H1 (cell line): ENCODE data around the gene ACOT6. TPM values are rescaled to one million over a fixed set of nuclear protein-coding genes. Genes with fewer than 3 reads are reported as not detected.
"Not testable (repeated sequence)": the region's sequence is repeated elsewhere in the genome, so short reads cannot be mapped to it uniquely, and the experiment has no call there.

Experiments
- CTCF ChIA-PET: fragments of 300-600 bp; sonication (Branson Sonifier 250); formaldehyde crosslinking; loops from one replicate; lab custom pipeline; 2021; ENCODE audit not compliant: partially characterized antibody; lab: Charles Lee
- POLR2A ChIA-PET: fragments of 300-600 bp; sonication (Branson Sonifier 250); formaldehyde crosslinking; loops from one replicate; lab custom pipeline; 2021; ENCODE audit warnings: inconsistent platforms; ENCODE audit not compliant: partially characterized antibody; lab: Charles Lee
- DNase-seq, 2 experiments: peaks; one replicate each; pipeline versions ENCODE4 v3.0.0 to v3.0.0-alpha.2; 2010 to 2022; ENCODE audit warnings: low spot score in 2 of 2, low read depth in 1 of 2, mixed read lengths in 1 of 2
- FAIRE-seq: peaks from 2 replicates; lab custom pipeline; 2011; peaks lifted over from hg19 to GRCh38; lab: Jason Lieb, UNC
- H2AFZ ChIP-seq: 2 replicates; pipeline ENCODE4 v1.8.1; 2012; ENCODE audit warnings: low read length, inconsistent platforms
- H2AK5ac ChIP-seq: 2 replicates; pipeline ENCODE4 v1.6.1; 2013; ENCODE audit warnings: low read depth, low read length
- H2BK120ac ChIP-seq: replicated peaks from 2 replicates; pipeline ENCODE3; 2013; ENCODE audit warnings: low read depth, low read length, inconsistent platforms
- H2BK12ac ChIP-seq: 2 replicates; pipeline ENCODE4 v1.6.1; 2013; ENCODE audit warnings: low read depth, low read length
- H2BK15ac ChIP-seq: 2 replicates; pipeline ENCODE4 v1.6.1; 2013; ENCODE audit warnings: low read length
- H2BK20ac ChIP-seq: 2 replicates; pipeline ENCODE4 v1.6.1; 2013; ENCODE audit warnings: low read length
- H2BK5ac ChIP-seq: 2 replicates; pipeline ENCODE4 v1.6.1; 2013; ENCODE audit warnings: low read depth, low read length
- H3K14ac ChIP-seq: 2 replicates; pipeline ENCODE4 v1.6.1; 2013; ENCODE audit warnings: inconsistent platforms; ENCODE audit not compliant: insufficient read length
- H3K18ac ChIP-seq: 2 replicates; pipeline ENCODE4 v1.6.1; 2013; ENCODE audit warnings: low read length; ENCODE audit errors: extremely low read depth
- H3K23ac ChIP-seq: 2 replicates; pipeline ENCODE4 v1.6.1; 2013; ENCODE audit warnings: inconsistent platforms; ENCODE audit not compliant: insufficient read length
- H3K23me2 ChIP-seq: 2 replicates; pipeline ENCODE4 v1.6.1; 2013; ENCODE audit warnings: low read depth, low read length
- H3K27ac ChIP-seq: 2 replicates; pipeline ENCODE4 v1.6.1; 2011; ENCODE audit warnings: low read depth, low read length, inconsistent platforms
- H3K27me3 ChIP-seq, 4 experiments: replicated peaks in 1 of 4; 1 replicate in 1 of 4; 2 replicates in 3 of 4; pipeline versions ENCODE4 v1.6.1 to v1.8.1; 2011 to 2013; ENCODE audit warnings: low read length in 3 of 4, mild to moderate bottlenecking in 3 of 4, inconsistent platforms in 2 of 4, mixed read lengths in 2 of 4, moderate library complexity in 1 of 4; ENCODE audit not compliant: control insufficient read depth in 3 of 4, insufficient read depth in 3 of 4; ENCODE audit errors: extremely low read depth in 1 of 4
- H3K36me3 ChIP-seq, 4 experiments: 2 replicates each; pipeline versions ENCODE4 v1.6.1 to v1.8.1; 2011 to 2013; ENCODE audit warnings: mild to moderate bottlenecking in 4 of 4, low read length in 3 of 4, moderate library complexity in 2 of 4, control low read depth in 1 of 4, inconsistent platforms in 1 of 4; ENCODE audit not compliant: insufficient read depth in 4 of 4, control insufficient read depth in 2 of 4
- H3K4ac ChIP-seq: replicated peaks from 2 replicates; pipeline ENCODE3; 2013; ENCODE audit warnings: low read length, low read depth, mixed read lengths, inconsistent platforms; ENCODE audit not compliant: insufficient read length
- H3K4me1 ChIP-seq, 4 experiments: replicated peaks in 1 of 4; 1 replicate in 1 of 4; 2 replicates in 3 of 4; pipeline versions ENCODE4 v1.6.1 to v1.8.1; 2011 to 2013; ENCODE audit warnings: low read length in 3 of 4, inconsistent platforms in 2 of 4, mixed read lengths in 1 of 4; ENCODE audit not compliant: insufficient read depth in 4 of 4, control insufficient read depth in 3 of 4
- H3K4me2 ChIP-seq, 2 experiments: 2 replicates each; pipeline versions ENCODE4 v1.6.1 to v1.8.1; 2011 to 2013; ENCODE audit warnings: low read depth in 2 of 2, low read length in 2 of 2, control low read depth in 1 of 2, inconsistent platforms in 1 of 2, mild to moderate bottlenecking in 1 of 2; ENCODE audit not compliant: insufficient read depth in 1 of 2
- H3K4me3 ChIP-seq, 4 experiments: fragments of 200-600, 300-600 bp in 1 of 4; sonication (generic), shearing (Covaris generic), sonication (Bioruptor Twin) in 1 of 4; 2 replicates each; pipeline versions ENCODE4 v1.5.1 to v1.8.1; 2011 to 2016; ENCODE audit warnings: low read length in 4 of 4, low read depth in 3 of 4, control low read depth in 2 of 4, inconsistent platforms in 2 of 4, mild to moderate bottlenecking in 2 of 4, mixed read lengths in 1 of 4, moderate library complexity in 1 of 4; ENCODE audit not compliant: insufficient read depth in 2 of 4; ENCODE audit errors: extremely low read depth in 1 of 4
- H3K56ac ChIP-seq: replicated peaks from 2 replicates; pipeline ENCODE3; 2013; ENCODE audit warnings: low read depth, mild to moderate bottlenecking, mixed read lengths, low read length, inconsistent platforms; ENCODE audit not compliant: insufficient read length
- H3K79me1 ChIP-seq: 2 replicates; pipeline ENCODE4 v1.6.1; 2013; ENCODE audit warnings: low read depth, low read length, control low read depth
- H3K79me2 ChIP-seq, 2 experiments: 2 replicates each; pipeline versions ENCODE4 v1.6.1 to v1.8.1; 2012 to 2013; ENCODE audit warnings: low read length in 2 of 2, mild to moderate bottlenecking in 2 of 2, inconsistent platforms in 1 of 2; ENCODE audit not compliant: insufficient read depth in 2 of 2, control insufficient read depth in 1 of 2
- H3K9ac ChIP-seq, 4 experiments: replicated peaks in 1 of 4; 1 replicate in 1 of 4; 2 replicates in 3 of 4; pipeline versions ENCODE4 v1.6.1 to v1.8.1; 2011 to 2013; ENCODE audit warnings: low read depth in 3 of 4, low read length in 3 of 4, control low read depth in 2 of 4, mild to moderate bottlenecking in 2 of 4, moderate library complexity in 2 of 4, inconsistent platforms in 1 of 4; ENCODE audit errors: extremely low read depth in 1 of 4
- H3K9me3 ChIP-seq, 2 experiments: 2 replicates each; pipeline versions ENCODE4 v1.6.1 to v1.8.1; 2012 to 2013; ENCODE audit warnings: mild to moderate bottlenecking in 2 of 2, moderate library complexity in 2 of 2, control low read depth in 1 of 2, inconsistent platforms in 1 of 2, low read depth in 1 of 2, low read length in 1 of 2, mixed read lengths in 1 of 2; ENCODE audit not compliant: insufficient read depth in 2 of 2
- H4K20me1 ChIP-seq, 2 experiments: replicated peaks in 1 of 2; 2 replicates each; pipeline versions ENCODE3 to v1.8.1; 2011 to 2013; ENCODE audit warnings: inconsistent platforms in 2 of 2, low read length in 2 of 2, mild to moderate bottlenecking in 1 of 2; ENCODE audit not compliant: insufficient read depth in 2 of 2, control insufficient read depth in 1 of 2
- H4K5ac ChIP-seq: 2 replicates; pipeline ENCODE4 v1.6.1; 2013; ENCODE audit warnings: low read length, low read depth, mixed read lengths, inconsistent platforms; ENCODE audit not compliant: insufficient read length
- H4K8ac ChIP-seq: 2 replicates; pipeline ENCODE4 v1.8.0; 2013; ENCODE audit warnings: mild to moderate bottlenecking, moderate library complexity, low read length, inconsistent platforms; ENCODE audit not compliant: insufficient read depth; ENCODE audit errors: extremely low read depth
- H4K91ac ChIP-seq: replicated peaks from 2 replicates; pipeline ENCODE3; 2013; ENCODE audit warnings: low read length, mixed read lengths, inconsistent platforms; ENCODE audit not compliant: insufficient read length
- WGBS, 2 experiments: shearing (Covaris generic) in 1 of 2; methylation state at CpG; one replicate each; pipeline versions ENCODE4 v1.1.6 to v1.1.7; 2013 to 2015; ENCODE audit warnings: low lambda C conversion rate in 2 of 2, mixed read lengths in 2 of 2, inconsistent platforms in 1 of 2, low coverage in 1 of 2, missing lambda C conversion rate in 1 of 2; ENCODE audit not compliant: insufficient replicate concordance in 2 of 2, insufficient coverage in 1 of 2, insufficient read length in 1 of 2; ENCODE audit errors: extremely low coverage in 1 of 2, missing lambda C conversion rate in 1 of 2; 5-methylcytosine and 5-hydroxymethylcytosine counted together
- polyA plus RNA-seq, 7 experiments: library from polyadenylated mRNA; depleted of rRNA in 3 of 7; stranded (reverse) in 5 of 7; unstranded in 2 of 7; fragments of >200 nt in 5 of 7; fragments of 200-250 nt in 2 of 7; gene quantifications; 1 replicate in 5 of 7; 2 replicates in 1 of 7; 4 replicates in 1 of 7; pipeline versions ENCODE4 v1.2.1 to v1.2.3, GENCODE V29; 2011 to 2013; ENCODE audit warnings: missing spikeins in 2 of 7, mixed read lengths in 2 of 7
- total RNA-seq: library from RNA; stranded (reverse); fragmentation: NEBNext Ultra II Directional; extraction: Animal tissue kit (Norgen Biotek cat#: 25700); gene quantifications from 2 replicates; pipeline ENCODE4 v1.2.1, GENCODE V29; 2021

Gene ACOT6
- total and polyA plus RNA-seq, 2 of the 8 experiments (the other 6 are each of a cell fraction or from before 2014, with no cell fraction given) = not detected

- not testable (repeated sequence) for H4K91ac ChIP-seq, H3K4ac ChIP-seq, H4K5ac ChIP-seq, H3K27me3 ChIP-seq, H3K4me1 ChIP-seq, H2BK12ac ChIP-seq, H3K56ac ChIP-seq, H3K27ac ChIP-seq, H3K36me3 ChIP-seq, H2BK120ac ChIP-seq, H3K4me2 ChIP-seq, H3K23ac ChIP-seq, H2AK5ac ChIP-seq, DNase-seq, H4K8ac ChIP-seq, H3K79me2 ChIP-seq, H2BK15ac ChIP-seq, FAIRE-seq, H3K79me1 ChIP-seq, H3K9ac ChIP-seq, H4K20me1 ChIP-seq, H2AFZ ChIP-seq, H3K18ac ChIP-seq, H2BK5ac ChIP-seq, H3K23me2 ChIP-seq, H2BK20ac ChIP-seq, H3K9me3 ChIP-seq, H3K4me3 ChIP-seq, H3K14ac ChIP-seq
- ChIA-PET CTCF (interaction anchor here (0.9 to 1.4 kb wide), 4 partner anchors 16 to 68 kb away, joined by 3 to 4 read pairs (median 3); no protein-coding TSS in a partner anchor), POLR2A (interaction anchor here (0.7 kb wide), 1 partner anchor 418 kb away, joined by 5 read pairs; no protein-coding TSS in a partner anchor)
- WGBS, 2 experiments = no CpG with 5 or more reads among the region's 2 CpGs
Measured at GRCh38 chr14:73577214-73577613, 35.1 kb upstream of the ACOT6 start.
